H1 (cell line): ENCODE results near the gene CCDC106. TPM values are rescaled to one million over a fixed set of nuclear protein-coding genes. Genes with fewer than 3 reads are reported as not detected.

Experiments used
- CTCF ChIA-PET: fragments of 300-600 bp; sonication (Branson Sonifier 250); formaldehyde crosslinking; loops from one replicate; lab custom pipeline; 2021; ENCODE audit not compliant: partially characterized antibody; lab: Charles Lee
- POLR2A ChIA-PET: fragments of 300-600 bp; sonication (Branson Sonifier 250); formaldehyde crosslinking; loops from one replicate; lab custom pipeline; 2021; ENCODE audit warnings: inconsistent platforms; ENCODE audit not compliant: partially characterized antibody; lab: Charles Lee
- DNase-seq, 2 experiments: peaks; one replicate each; pipeline versions ENCODE4 v3.0.0 to v3.0.0-alpha.2; 2010 to 2022; ENCODE audit warnings: low spot score in 2 of 2, low read depth in 1 of 2, mixed read lengths in 1 of 2
- FAIRE-seq: peaks from 2 replicates; lab custom pipeline; 2011; peaks lifted over from hg19 to GRCh38; lab: Jason Lieb, UNC
- H2AFZ ChIP-seq: 2 replicates; pipeline ENCODE4 v1.8.1; 2012; ENCODE audit warnings: low read length, inconsistent platforms
- H2AK5ac ChIP-seq: 2 replicates; pipeline ENCODE4 v1.6.1; 2013; ENCODE audit warnings: low read depth, low read length
- H2BK120ac ChIP-seq: replicated peaks from 2 replicates; pipeline ENCODE3; 2013; ENCODE audit warnings: low read depth, low read length, inconsistent platforms
- H2BK12ac ChIP-seq: 2 replicates; pipeline ENCODE4 v1.6.1; 2013; ENCODE audit warnings: low read depth, low read length
- H2BK15ac ChIP-seq: 2 replicates; pipeline ENCODE4 v1.6.1; 2013; ENCODE audit warnings: low read length
- H2BK20ac ChIP-seq: 2 replicates; pipeline ENCODE4 v1.6.1; 2013; ENCODE audit warnings: low read length
- H2BK5ac ChIP-seq: 2 replicates; pipeline ENCODE4 v1.6.1; 2013; ENCODE audit warnings: low read depth, low read length
- H3K14ac ChIP-seq: 2 replicates; pipeline ENCODE4 v1.6.1; 2013; ENCODE audit warnings: inconsistent platforms; ENCODE audit not compliant: insufficient read length
- H3K18ac ChIP-seq: 2 replicates; pipeline ENCODE4 v1.6.1; 2013; ENCODE audit warnings: low read length; ENCODE audit errors: extremely low read depth
- H3K23ac ChIP-seq: 2 replicates; pipeline ENCODE4 v1.6.1; 2013; ENCODE audit warnings: inconsistent platforms; ENCODE audit not compliant: insufficient read length
- H3K23me2 ChIP-seq: 2 replicates; pipeline ENCODE4 v1.6.1; 2013; ENCODE audit warnings: low read depth, low read length
- H3K27ac ChIP-seq: 2 replicates; pipeline ENCODE4 v1.6.1; 2011; ENCODE audit warnings: low read depth, low read length, inconsistent platforms
- H3K27me3 ChIP-seq, 4 experiments: replicated peaks in 1 of 4; 1 replicate in 1 of 4; 2 replicates in 3 of 4; pipeline versions ENCODE4 v1.6.1 to v1.8.1; 2011 to 2013; ENCODE audit warnings: low read length in 3 of 4, mild to moderate bottlenecking in 3 of 4, inconsistent platforms in 2 of 4, mixed read lengths in 2 of 4, moderate library complexity in 1 of 4; ENCODE audit not compliant: control insufficient read depth in 3 of 4, insufficient read depth in 3 of 4; ENCODE audit errors: extremely low read depth in 1 of 4
- H3K36me3 ChIP-seq, 4 experiments: 2 replicates each; pipeline versions ENCODE4 v1.6.1 to v1.8.1; 2011 to 2013; ENCODE audit warnings: mild to moderate bottlenecking in 4 of 4, low read length in 3 of 4, moderate library complexity in 2 of 4, control low read depth in 1 of 4, inconsistent platforms in 1 of 4; ENCODE audit not compliant: insufficient read depth in 4 of 4, control insufficient read depth in 2 of 4
- H3K4ac ChIP-seq: replicated peaks from 2 replicates; pipeline ENCODE3; 2013; ENCODE audit warnings: low read length, low read depth, mixed read lengths, inconsistent platforms; ENCODE audit not compliant: insufficient read length
- H3K4me1 ChIP-seq, 4 experiments: replicated peaks in 1 of 4; 1 replicate in 1 of 4; 2 replicates in 3 of 4; pipeline versions ENCODE4 v1.6.1 to v1.8.1; 2011 to 2013; ENCODE audit warnings: low read length in 3 of 4, inconsistent platforms in 2 of 4, mixed read lengths in 1 of 4; ENCODE audit not compliant: insufficient read depth in 4 of 4, control insufficient read depth in 3 of 4
- H3K4me2 ChIP-seq, 2 experiments: 2 replicates each; pipeline versions ENCODE4 v1.6.1 to v1.8.1; 2011 to 2013; ENCODE audit warnings: low read depth in 2 of 2, low read length in 2 of 2, control low read depth in 1 of 2, inconsistent platforms in 1 of 2, mild to moderate bottlenecking in 1 of 2; ENCODE audit not compliant: insufficient read depth in 1 of 2
- H3K4me3 ChIP-seq, 4 experiments: fragments of 200-600, 300-600 bp in 1 of 4; sonication (generic), shearing (Covaris generic), sonication (Bioruptor Twin) in 1 of 4; 2 replicates each; pipeline versions ENCODE4 v1.5.1 to v1.8.1; 2011 to 2016; ENCODE audit warnings: low read length in 4 of 4, low read depth in 3 of 4, control low read depth in 2 of 4, inconsistent platforms in 2 of 4, mild to moderate bottlenecking in 2 of 4, mixed read lengths in 1 of 4, moderate library complexity in 1 of 4; ENCODE audit not compliant: insufficient read depth in 2 of 4; ENCODE audit errors: extremely low read depth in 1 of 4
- H3K56ac ChIP-seq: replicated peaks from 2 replicates; pipeline ENCODE3; 2013; ENCODE audit warnings: low read depth, mild to moderate bottlenecking, mixed read lengths, low read length, inconsistent platforms; ENCODE audit not compliant: insufficient read length
- H3K79me1 ChIP-seq: 2 replicates; pipeline ENCODE4 v1.6.1; 2013; ENCODE audit warnings: low read depth, low read length, control low read depth
- H3K79me2 ChIP-seq, 2 experiments: 2 replicates each; pipeline versions ENCODE4 v1.6.1 to v1.8.1; 2012 to 2013; ENCODE audit warnings: low read length in 2 of 2, mild to moderate bottlenecking in 2 of 2, inconsistent platforms in 1 of 2; ENCODE audit not compliant: insufficient read depth in 2 of 2, control insufficient read depth in 1 of 2
- H3K9ac ChIP-seq, 4 experiments: replicated peaks in 1 of 4; 1 replicate in 1 of 4; 2 replicates in 3 of 4; pipeline versions ENCODE4 v1.6.1 to v1.8.1; 2011 to 2013; ENCODE audit warnings: low read depth in 3 of 4, low read length in 3 of 4, control low read depth in 2 of 4, mild to moderate bottlenecking in 2 of 4, moderate library complexity in 2 of 4, inconsistent platforms in 1 of 4; ENCODE audit errors: extremely low read depth in 1 of 4
- H3K9me3 ChIP-seq, 2 experiments: 2 replicates each; pipeline versions ENCODE4 v1.6.1 to v1.8.1; 2012 to 2013; ENCODE audit warnings: mild to moderate bottlenecking in 2 of 2, moderate library complexity in 2 of 2, control low read depth in 1 of 2, inconsistent platforms in 1 of 2, low read depth in 1 of 2, low read length in 1 of 2, mixed read lengths in 1 of 2; ENCODE audit not compliant: insufficient read depth in 2 of 2
- H4K20me1 ChIP-seq, 2 experiments: replicated peaks in 1 of 2; 2 replicates each; pipeline versions ENCODE3 to v1.8.1; 2011 to 2013; ENCODE audit warnings: inconsistent platforms in 2 of 2, low read length in 2 of 2, mild to moderate bottlenecking in 1 of 2; ENCODE audit not compliant: insufficient read depth in 2 of 2, control insufficient read depth in 1 of 2
- H4K5ac ChIP-seq: 2 replicates; pipeline ENCODE4 v1.6.1; 2013; ENCODE audit warnings: low read length, low read depth, mixed read lengths, inconsistent platforms; ENCODE audit not compliant: insufficient read length
- H4K8ac ChIP-seq: 2 replicates; pipeline ENCODE4 v1.8.0; 2013; ENCODE audit warnings: mild to moderate bottlenecking, moderate library complexity, low read length, inconsistent platforms; ENCODE audit not compliant: insufficient read depth; ENCODE audit errors: extremely low read depth
- H4K91ac ChIP-seq: replicated peaks from 2 replicates; pipeline ENCODE3; 2013; ENCODE audit warnings: low read length, mixed read lengths, inconsistent platforms; ENCODE audit not compliant: insufficient read length
- CEBPB ChIP-seq: IDR thresholded peaks from 2 replicates; pipeline ENCODE4 v1.6.1; 2012; ENCODE audit warnings: low read depth, low read length
- CREB1 ChIP-seq: IDR thresholded peaks from 2 replicates; pipeline ENCODE4 v1.6.1; 2012; ENCODE audit warnings: inconsistent platforms
- EGR1 ChIP-seq: IDR thresholded peaks from 2 replicates; pipeline ENCODE4 v1.6.1; 2011; ENCODE audit warnings: low read depth, low read length, borderline replicate concordance
- EP300 ChIP-seq, 2 experiments: IDR thresholded peaks; 1 replicate in 1 of 2; 2 replicates in 1 of 2; pipeline ENCODE4 v1.6.1; 2011 to 2012; ENCODE audit warnings: low read depth in 2 of 2, low read length in 2 of 2, mild to moderate bottlenecking in 2 of 2, borderline replicate concordance in 1 of 2, inconsistent platforms in 1 of 2, moderate library complexity in 1 of 2
- JUN ChIP-seq: IDR thresholded peaks from 2 replicates; pipeline ENCODE4 v1.6.1; 2011; ENCODE audit warnings: low read depth, mild to moderate bottlenecking, improper control_type of control experiment, low read length
- JUND ChIP-seq: IDR thresholded peaks from 2 replicates; pipeline ENCODE4 v1.6.1; 2011; ENCODE audit warnings: mild to moderate bottlenecking, improper control_type of control experiment, low read length
- MAX ChIP-seq: IDR thresholded peaks from 2 replicates; pipeline ENCODE4 v1.6.1; 2012; ENCODE audit warnings: inconsistent platforms
- NRF1 ChIP-seq: IDR thresholded peaks from 2 replicates; pipeline ENCODE4 v1.6.1; 2011; ENCODE audit warnings: mild to moderate bottlenecking, low read depth, low read length, improper control_type of control experiment
- RFX5 ChIP-seq: IDR thresholded peaks from 2 replicates; pipeline ENCODE4 v1.6.1; 2011; ENCODE audit warnings: low read depth, low read length, improper control_type of control experiment, borderline replicate concordance
- RNF2 ChIP-seq: fragments of 200-900, 300-1000 bp; sonication (generic); IDR thresholded peaks from 2 replicates; pipeline ENCODE4 v1.7.1; 2016; ENCODE audit warnings: borderline replicate concordance, low read depth, mild to moderate bottlenecking, antibody characterized with exemption, low read length; ENCODE audit not compliant: poor library complexity, severe bottlenecking; ENCODE audit errors: missing control alignments
- SP2 ChIP-seq: IDR thresholded peaks from 2 replicates; pipeline ENCODE4 v1.6.1; 2012; ENCODE audit warnings: mild to moderate bottlenecking, low read length, inconsistent platforms
- SP4 ChIP-seq: IDR thresholded peaks from 2 replicates; pipeline ENCODE4 v1.6.1; 2012; ENCODE audit warnings: low read length, inconsistent platforms
- TAF1 ChIP-seq: IDR thresholded peaks from 2 replicates; pipeline ENCODE4 v1.6.1; 2011; ENCODE audit warnings: mild to moderate bottlenecking, low read depth, low read length
- TBP ChIP-seq: IDR thresholded peaks from 2 replicates; pipeline ENCODE4 v1.6.1; 2011; ENCODE audit warnings: low read depth, low read length, improper control_type of control experiment
- WGBS, 2 experiments: shearing (Covaris generic) in 1 of 2; methylation state at CpG; one replicate each; pipeline versions ENCODE4 v1.1.6 to v1.1.7; 2013 to 2015; ENCODE audit warnings: low lambda C conversion rate in 2 of 2, mixed read lengths in 2 of 2, inconsistent platforms in 1 of 2, low coverage in 1 of 2, missing lambda C conversion rate in 1 of 2; ENCODE audit not compliant: insufficient replicate concordance in 2 of 2, insufficient coverage in 1 of 2, insufficient read length in 1 of 2; ENCODE audit errors: extremely low coverage in 1 of 2, missing lambda C conversion rate in 1 of 2; 5-methylcytosine and 5-hydroxymethylcytosine counted together
- polyA plus RNA-seq, 7 experiments: library from polyadenylated mRNA; depleted of rRNA in 3 of 7; stranded (reverse) in 5 of 7; unstranded in 2 of 7; fragments of >200 nt in 5 of 7; fragments of 200-250 nt in 2 of 7; gene quantifications; 1 replicate in 5 of 7; 2 replicates in 1 of 7; 4 replicates in 1 of 7; pipeline versions ENCODE4 v1.2.1 to v1.2.3, GENCODE V29; 2011 to 2013; ENCODE audit warnings: missing spikeins in 2 of 7, mixed read lengths in 2 of 7
- total RNA-seq: library from RNA; stranded (reverse); fragmentation: NEBNext Ultra II Directional; extraction: Animal tissue kit (Norgen Biotek cat#: 25700); gene quantifications from 2 replicates; pipeline ENCODE4 v1.2.1, GENCODE V29; 2021

CCDC106 gene
- total and polyA plus RNA-seq, 2 of the 8 experiments (the other 6 are each of a cell fraction or from before 2014, with no cell fraction given), result 12.0 to 20.1 TPM

GRCh38 chr19:55676383-55676782 lies 28.4 kb downstream of the CCDC106 start:
- Histone ChIP-seq H4K20me1 (peaks cover 9 to 30% of the 10 kb centered on the region in 2 experiments), H3K4me2 (peak overlapping the region; percentile 70 to 90; a peak in 2 of 4 replicates), H2BK15ac (no peak overlapping the region), H3K79me2 (peaks cover 21 to 73% of the 10 kb centered on the region in 2 experiments), H2AFZ (no peak overlapping the region), H3K4ac (no peak overlapping the region), H3K79me1 (peaks cover 23% of the 10 kb centered on the region), H2BK5ac (no peak overlapping the region), H3K27me3 (no peaks in the 10 kb centered on the region), H2BK120ac (no peak overlapping the region), H4K91ac (no peak overlapping the region), H3K9ac (no peak overlapping the region; a peak in 3 of 7 replicates), H3K18ac (no peak overlapping the region), H3K4me3 (peak overlapping the region in 1 of 4 experiments; percentile 83; a peak in 2 of 8 replicates), H3K36me3 (peaks cover 7 to 24% (median 19%) of the 10 kb centered on the region in 4 experiments; a peak in 7 of 8 replicates), H3K56ac (no peak overlapping the region), H2BK12ac (no peak overlapping the region), H3K23ac (no peak overlapping the region), H3K9me3 (no peaks in the 10 kb centered on the region), H3K14ac (no peak overlapping the region), H3K27ac (no peak overlapping the region), H4K8ac (no peak overlapping the region), H2AK5ac (no peak overlapping the region), H3K23me2 (peaks cover 5% of the 10 kb centered on the region; the same call in 1 of the 2 replicates), H3K4me1 (peaks cover 0 to 6% (median 3%) of the 10 kb centered on the region in 4 experiments; a peak in 3 of 7 replicates), H4K5ac (no peak overlapping the region), H2BK20ac (no peak overlapping the region)
- POLR2A ChIA-PET, result interaction anchor here (0.9 to 1.7 kb wide), 4 partner anchors 11 to 29 kb away, joined by 3 to 11 read pairs (median 4); partner anchors contain the start of gene CCDC106
- FAIRE-seq (no peak), DNase-seq (no peak)
- CTCF ChIA-PET, result interaction anchor here (1.0 kb wide), 2 partner anchors 26 to 34 kb away, joined by 3 read pairs; no protein-coding TSS in a partner anchor
- WGBS, 2 experiments, result 91% methylated on average over 5 of the region's 5 CpGs; no CpG with 5 or more reads in 1 of the 2 experiments
- TF ChIP-seq EGR1, result no peak
- no peak for TF ChIP-seq RNF2
- no peak for TF ChIP-seq TBP
- TF ChIP-seq MAX, result no peak
- TF ChIP-seq NRF1, result no peak
- no peak for TF ChIP-seq SP2
- no peak for TF ChIP-seq JUND
- no peak for TF ChIP-seq CREB1
- no peak for TF ChIP-seq JUN
- no peak for TF ChIP-seq RFX5
- no peak for TF ChIP-seq SP4
- TF ChIP-seq TAF1, result no peak
- TF ChIP-seq EP300 (IDR thresholded peaks at IDR 0.05; ENCODE audit: borderline replicate concordance in 1 of 2, low read depth in 2 of 2, low read length in 2 of 2), result no peak
- TF ChIP-seq CEBPB, result no peak
